Caco-2 (cell line): ENCODE results near the gene RAMACL. TPM values are rescaled to one million over a fixed set of nuclear protein-coding genes. Genes with fewer than 3 reads are reported as not detected.
"Not testable (repeated sequence)": the region's sequence is repeated elsewhere in the genome, so short reads cannot be mapped to it uniquely, and the experiment has no call there.

Experiments
- BruUV-seq: library from RNA; stranded (reverse); fragments of 400-500 nt; replicated peaks from 2 replicates; lab custom pipeline; 2021; lab: Mats Ljungman, UMichigan
- CTCF ChIA-PET: fragments of 300-600 bp; sonication (Branson Sonifier 250); formaldehyde crosslinking; loops from one replicate; lab custom pipeline; 2022; ENCODE audit warnings: antibody characterized with exemption; lab: Charles Lee
- POLR2A ChIA-PET: fragments of 300-600 bp; sonication (Branson Sonifier 250); formaldehyde crosslinking; loops from one replicate; lab custom pipeline; 2022; ENCODE audit warnings: antibody characterized with exemption; lab: Charles Lee
- DNase-seq, 2 experiments: peaks; one replicate each; pipeline versions ENCODE4 v3.0.0 to v3.0.0-alpha.2; 2020 to 2022
- H3K27me3 ChIP-seq: replicated peaks from 2 replicates; pipeline ENCODE4 v1.6.0; 2011; ENCODE audit warnings: low read length; ENCODE audit not compliant: control insufficient read depth, insufficient read depth
- H3K36me3 ChIP-seq: 2 replicates; pipeline ENCODE4 v1.5.1; 2011; ENCODE audit warnings: low read length; ENCODE audit not compliant: control insufficient read depth, insufficient read depth
- H3K4me1 ChIP-seq: fragments of 250-450 bp; sonication (Bioruptor Pico); 2 replicates; pipeline ENCODE4 v1.5.1; 2020; ENCODE audit warnings: mild to moderate bottlenecking
- H3K4me3 ChIP-seq: 2 replicates; pipeline ENCODE4 v1.5.1; 2011; ENCODE audit warnings: low read depth, mild to moderate bottlenecking, control low read depth, low read length
- H3K9me3 ChIP-seq: fragments of 250-450 bp; sonication (Bioruptor Pico); 2 replicates; pipeline ENCODE4 v1.5.1; 2020; ENCODE audit warnings: mild to moderate bottlenecking, moderate library complexity
- H3K27ac Mint-ChIP-seq: one replicate; pipeline ENCODE4 v1.8.0; 2022; ENCODE audit warnings: mixed read lengths; ENCODE audit not compliant: unreplicated experiment
- H3K27me3 Mint-ChIP-seq: one replicate; pipeline ENCODE4 v1.8.0; 2022; ENCODE audit warnings: mixed read lengths; ENCODE audit not compliant: insufficient read depth, unreplicated experiment
- H3K36me3 Mint-ChIP-seq: one replicate; pipeline ENCODE4 v1.8.0; 2022; ENCODE audit warnings: mild to moderate bottlenecking, mixed read lengths; ENCODE audit not compliant: insufficient read depth, unreplicated experiment
- H3K4me1 Mint-ChIP-seq: one replicate; pipeline ENCODE4 v1.8.0; 2022; ENCODE audit warnings: low read depth, mixed read lengths; ENCODE audit not compliant: unreplicated experiment
- H3K4me3 Mint-ChIP-seq: one replicate; pipeline ENCODE4 v1.8.0; 2022; ENCODE audit warnings: mild to moderate bottlenecking, moderate library complexity, mixed read lengths; ENCODE audit not compliant: unreplicated experiment
- H3K9me3 Mint-ChIP-seq: one replicate; pipeline ENCODE4 v1.8.0; 2022; ENCODE audit warnings: mixed read lengths; ENCODE audit not compliant: unreplicated experiment
- intact Hi-C: fragments of 100-400 bp; cut with micrococcal nuclease; formaldehyde crosslinking; loops from one replicate; pipeline ENCODE4 v1.10.0; 2022; ENCODE audit not compliant: unreplicated experiment
- total RNA-seq: library from RNA; stranded (reverse); gene quantifications from 2 replicates; pipeline ENCODE4 v1.2.3, GENCODE V29; 2022
- TF ChIP-seq, protein P1 (sequence below), 2 experiments: fragments of 200-600 bp in 1 of 2; IDR thresholded peaks; 1 replicate in 1 of 2; 2 replicates in 1 of 2; pipeline versions ENCODE4 v1.5.1 to v1.8.0; 2011 to 2022; ENCODE audit warnings: antibody characterized with exemption in 1 of 2, control low read depth in 1 of 2, inconsistent platforms in 1 of 2, low read depth in 1 of 2, low read length in 1 of 2, mild to moderate bottlenecking in 1 of 2, moderate library complexity in 1 of 2; ENCODE audit not compliant: insufficient read depth in 1 of 2, severe bottlenecking in 1 of 2, unreplicated experiment in 1 of 2

RAMACL gene
- total RNA-seq, 1 experiment from 2014 or later, result 0.20 TPM

DNA sequence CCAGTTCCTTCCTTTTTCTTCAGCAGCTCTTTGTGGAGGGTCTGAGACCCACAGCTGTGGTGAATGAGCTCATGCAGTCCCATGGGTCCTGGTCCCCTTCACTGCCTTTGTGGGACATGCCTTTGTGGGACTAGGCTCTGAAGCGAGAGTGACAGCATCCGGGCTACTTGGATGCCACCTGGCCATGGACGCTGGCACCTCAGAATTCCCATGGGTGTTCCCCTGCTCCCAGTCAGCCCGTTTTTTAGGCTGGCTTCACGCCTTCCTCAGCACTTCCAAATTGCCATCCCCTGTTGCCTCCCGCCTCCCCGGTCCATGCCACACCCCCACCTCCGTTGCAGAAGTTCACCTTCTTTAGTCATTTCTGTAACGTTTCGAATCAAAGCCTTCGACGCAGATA lies 45.1 kb downstream of the RAMACL start:
- Mint-ChIP-seq H3K4me1 (peaks cover 9% of the 10 kb centered on the region), H3K9me3 (no peaks in the 10 kb centered on the region), H3K27me3 (peaks cover 26% of the 10 kb centered on the region), H3K27ac (no peak overlapping the region), H3K36me3 (no peaks in the 10 kb centered on the region), H3K4me3 (peak overlapping the region; percentile 60)
- no peak for DNase-seq
- POLR2A ChIA-PET, result no interaction called here
- H3K36me3 ChIP-seq, result no peaks in the 10 kb centered on the region
- no peaks in the 10 kb centered on the region; the same call in 1 of the 2 replicates for H3K27me3 ChIP-seq
- BruUV-seq, result no TSS peak
- H3K4me1 ChIP-seq, result 0 out of 2 replicates have a peak, but pooled peaks cover 7% of the 10 kb centered on the region
- no peaks in the 10 kb centered on the region for H3K9me3 ChIP-seq
- no peak overlapping the region for H3K4me3 ChIP-seq
- TF ChIP-seq, protein P1, sequence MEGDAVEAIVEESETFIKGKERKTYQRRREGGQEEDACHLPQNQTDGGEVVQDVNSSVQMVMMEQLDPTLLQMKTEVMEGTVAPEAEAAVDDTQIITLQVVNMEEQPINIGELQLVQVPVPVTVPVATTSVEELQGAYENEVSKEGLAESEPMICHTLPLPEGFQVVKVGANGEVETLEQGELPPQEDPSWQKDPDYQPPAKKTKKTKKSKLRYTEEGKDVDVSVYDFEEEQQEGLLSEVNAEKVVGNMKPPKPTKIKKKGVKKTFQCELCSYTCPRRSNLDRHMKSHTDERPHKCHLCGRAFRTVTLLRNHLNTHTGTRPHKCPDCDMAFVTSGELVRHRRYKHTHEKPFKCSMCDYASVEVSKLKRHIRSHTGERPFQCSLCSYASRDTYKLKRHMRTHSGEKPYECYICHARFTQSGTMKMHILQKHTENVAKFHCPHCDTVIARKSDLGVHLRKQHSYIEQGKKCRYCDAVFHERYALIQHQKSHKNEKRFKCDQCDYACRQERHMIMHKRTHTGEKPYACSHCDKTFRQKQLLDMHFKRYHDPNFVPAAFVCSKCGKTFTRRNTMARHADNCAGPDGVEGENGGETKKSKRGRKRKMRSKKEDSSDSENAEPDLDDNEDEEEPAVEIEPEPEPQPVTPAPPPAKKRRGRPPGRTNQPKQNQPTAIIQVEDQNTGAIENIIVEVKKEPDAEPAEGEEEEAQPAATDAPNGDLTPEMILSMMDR (IDR thresholded peaks at IDR 0.05; ENCODE audit: insufficient read depth in 1 of 2, low read depth in 1 of 2, low read length in 1 of 2, severe bottlenecking in 1 of 2, unreplicated experiment in 1 of 2), result no peak
- CTCF ChIA-PET, result no interaction called here
- intact Hi-C loops, result no loop called here

DNA sequence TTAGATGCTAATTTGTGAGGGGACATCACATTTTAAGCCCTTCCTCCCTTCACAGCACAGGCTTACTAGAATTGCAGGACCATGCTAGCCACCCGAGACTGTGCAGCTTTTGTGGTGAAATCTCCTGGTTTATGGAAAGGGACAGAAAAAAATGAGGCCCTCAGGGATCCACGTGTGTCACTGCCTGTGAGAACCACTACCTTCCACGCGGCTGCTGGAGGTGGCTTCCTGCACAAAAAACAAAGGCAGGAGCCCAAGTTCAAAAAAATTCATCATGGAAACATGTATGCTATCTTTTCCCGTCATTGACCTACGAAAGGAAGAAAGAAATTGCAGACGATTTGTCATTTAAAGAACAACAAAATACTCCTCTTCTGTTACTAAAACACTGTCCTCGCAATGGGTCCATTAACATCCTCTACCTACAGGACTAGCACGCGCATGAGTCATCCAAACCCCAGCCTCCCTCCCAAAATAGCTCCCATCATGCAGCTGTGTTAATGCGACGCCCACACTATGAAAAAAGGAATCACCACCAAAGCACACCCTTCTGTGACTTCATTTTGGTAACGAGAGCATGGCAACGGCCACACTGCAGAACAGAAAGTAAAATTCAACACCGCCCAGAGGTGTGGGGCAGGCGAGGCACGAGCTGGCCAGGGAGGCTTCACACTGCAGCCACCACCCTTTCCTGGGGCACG lies 45.7 kb downstream of the RAMACL start:
- Histone ChIP-seq H3K4me1 (0 out of 2 replicates have a peak, but pooled peaks cover 7% of the 10 kb centered on the region), H3K4me3 (no peak overlapping the region), H3K36me3 (no peaks in the 10 kb centered on the region), H3K9me3 (no peaks in the 10 kb centered on the region), H3K27me3 (no peaks in the 10 kb centered on the region; the same call in 1 of the 2 replicates)
- peaks cover 26% of the 10 kb centered on the region for H3K27me3 Mint-ChIP-seq
- POLR2A ChIA-PET, result no interaction called here
- no peaks in the 10 kb centered on the region for H3K9me3 Mint-ChIP-seq
- no TSS peak for BruUV-seq
- TF ChIP-seq, protein P1 (IDR thresholded peaks at IDR 0.05; ENCODE audit: insufficient read depth in 1 of 2, low read depth in 1 of 2, low read length in 1 of 2, severe bottlenecking in 1 of 2, unreplicated experiment in 1 of 2), result no peak
- peak overlapping the region; percentile 60 for H3K4me3 Mint-ChIP-seq
- CTCF ChIA-PET, result no interaction called here
- H3K4me1 Mint-ChIP-seq, result peaks cover 9% of the 10 kb centered on the region
- no peaks in the 10 kb centered on the region for H3K36me3 Mint-ChIP-seq
- DNase-seq, result no peak
- intact Hi-C loops, result no loop called here
- no peak overlapping the region for H3K27ac Mint-ChIP-seq

DNA sequence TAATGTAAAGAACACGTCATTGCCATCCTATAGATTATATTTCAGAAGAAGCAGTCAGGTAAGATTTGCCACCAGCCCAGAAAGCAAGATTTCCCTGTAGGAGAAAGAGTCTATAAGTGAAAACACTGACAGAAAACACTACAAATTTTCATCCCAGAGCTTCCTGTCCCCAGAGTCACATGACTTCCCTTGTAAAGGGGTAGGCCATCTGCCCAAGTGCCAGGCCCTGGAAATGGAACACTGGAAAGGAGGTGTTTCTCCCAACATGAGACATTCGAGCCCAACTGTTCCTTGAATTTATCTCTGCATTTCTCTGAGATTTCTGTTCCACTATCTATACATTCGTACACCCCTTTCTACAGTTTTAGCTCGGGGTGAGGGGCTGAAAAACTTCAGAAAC lies 46.9 kb downstream of the RAMACL start:
- no peak overlapping the region for H3K27ac Mint-ChIP-seq

GRCh38 chr6:166539011-166539385 lies 47.5 kb downstream of the RAMACL start:
- H3K4me1 ChIP-seq, H3K27ac Mint-ChIP-seq, CTCF ChIA-PET, H3K36me3 Mint-ChIP-seq, H3K27me3 ChIP-seq, H3K9me3 ChIP-seq, H3K9me3 Mint-ChIP-seq, H3K36me3 ChIP-seq, H3K4me1 Mint-ChIP-seq, H3K4me3 Mint-ChIP-seq, POLR2A ChIA-PET, H3K4me3 ChIP-seq, DNase-seq, intact Hi-C loops, BruUV-seq: not testable (repeated sequence)
- H3K27me3 Mint-ChIP-seq, result peaks cover 25% of the 10 kb centered on the region

More for the DNA sequence above, 46.9 kb downstream of the RAMACL start:
- no peaks in the 10 kb centered on the region for H3K36me3 ChIP-seq
- no peak overlapping the region for H3K4me3 ChIP-seq
- Mint-ChIP-seq H3K36me3 (no peaks in the 10 kb centered on the region), H3K4me3 (no peak overlapping the region), H3K4me1 (peaks cover 9% of the 10 kb centered on the region), H3K27me3 (peaks cover 25% of the 10 kb centered on the region), H3K9me3 (no peaks in the 10 kb centered on the region)
- DNase-seq, result no peak
- no peaks in the 10 kb centered on the region; the same call in 1 of the 2 replicates for H3K27me3 ChIP-seq
- 0 out of 2 replicates have a peak, but pooled peaks cover 7% of the 10 kb centered on the region for H3K4me1 ChIP-seq
- CTCF ChIA-PET, result no interaction called here
- H3K9me3 ChIP-seq, result no peaks in the 10 kb centered on the region
- TF ChIP-seq, protein P1 (IDR thresholded peaks at IDR 0.05; ENCODE audit: insufficient read depth in 1 of 2, low read depth in 1 of 2, low read length in 1 of 2, severe bottlenecking in 1 of 2, unreplicated experiment in 1 of 2), result no peak
- POLR2A ChIA-PET, result no interaction called here
- intact Hi-C loops, result no loop called here
- no TSS peak for BruUV-seq
